HG03135 (cell line): ENCODE data around the gene OSBP2.

Experiments used
- ATAC-seq: cut with Tn5 transposase; IDR thresholded peaks from one replicate; pipeline ENCODE4 v1.9.1; 2021; ENCODE audit warnings: mild to moderate bottlenecking, moderate library complexity; ENCODE audit not compliant: unreplicated experiment

The OSBP2 gene

DNA sequence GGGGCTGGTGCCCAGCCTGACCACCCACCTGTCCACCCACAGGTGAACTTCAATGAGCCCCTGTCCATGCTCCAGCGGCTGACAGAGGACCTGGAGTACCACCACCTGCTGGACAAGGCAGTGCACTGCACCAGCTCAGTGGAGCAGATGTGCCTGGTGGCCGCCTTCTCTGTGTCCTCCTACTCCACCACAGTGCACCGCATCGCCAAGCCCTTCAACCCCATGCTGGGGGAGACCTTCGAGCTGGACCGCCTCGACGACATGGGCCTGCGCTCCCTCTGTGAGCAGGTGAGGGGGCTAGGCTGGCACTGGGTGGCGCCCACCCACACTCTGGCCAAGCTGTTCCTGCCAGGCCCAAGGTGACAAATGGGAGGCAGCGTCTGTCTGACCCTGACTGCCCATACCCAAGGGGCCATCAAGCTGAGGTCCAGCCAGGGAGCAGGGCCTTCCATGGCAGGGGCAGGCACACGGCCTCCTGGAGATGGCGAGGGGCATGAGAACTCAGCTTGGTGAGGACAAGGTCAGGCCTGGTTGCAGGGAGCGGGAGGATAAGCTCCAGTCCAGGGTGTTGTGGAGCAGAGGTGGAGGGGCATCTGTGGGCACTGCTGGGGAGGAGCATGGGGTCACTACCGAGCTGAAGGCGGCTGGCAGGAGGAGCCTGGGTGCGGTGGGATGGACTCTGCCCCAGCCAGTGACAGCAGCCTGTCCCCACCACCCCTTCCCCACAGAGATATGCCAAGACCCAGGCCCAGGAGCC, 196.2 kb downstream of the OSBP2 start:
- no peak for ATAC-seq

DNA sequence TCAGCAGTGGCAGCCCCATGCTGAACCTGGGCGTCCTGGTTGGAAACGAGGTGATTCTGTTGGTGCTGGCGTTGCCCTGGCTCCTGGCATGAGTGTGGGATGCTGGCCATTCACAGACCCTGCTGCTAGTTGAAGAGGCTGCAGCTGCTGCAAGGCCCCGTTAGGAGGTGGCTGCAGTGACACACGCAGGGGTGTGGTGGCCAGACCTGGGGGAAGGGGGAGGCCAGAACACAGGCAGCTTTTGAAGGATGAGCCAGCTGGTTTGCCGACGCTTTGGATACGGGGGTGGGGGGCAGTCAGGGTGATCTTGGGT, 196.7 kb downstream of the OSBP2 start:
- no peak for ATAC-seq

DNA sequence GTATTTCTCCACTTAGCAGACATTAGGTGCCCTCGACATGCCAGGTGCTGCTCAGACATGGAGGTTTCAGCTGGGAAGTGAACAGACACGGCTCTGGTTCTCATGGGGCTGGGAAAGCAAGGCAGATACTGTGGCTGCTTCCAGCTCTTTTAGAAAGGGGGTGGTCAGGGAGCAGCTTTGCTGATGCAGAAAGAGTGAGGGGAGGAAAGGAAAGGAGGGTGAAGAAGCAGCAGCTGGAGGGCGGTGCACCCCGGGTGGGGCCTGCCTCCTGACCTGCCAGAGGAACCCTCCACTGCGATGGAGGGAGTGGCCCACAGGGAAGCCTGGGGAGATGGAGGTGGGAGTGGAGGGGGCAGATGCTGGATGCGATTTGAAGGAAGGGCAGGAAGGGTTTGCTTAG, 197.1 kb downstream of the OSBP2 start:
- no peak for ATAC-seq

DNA sequence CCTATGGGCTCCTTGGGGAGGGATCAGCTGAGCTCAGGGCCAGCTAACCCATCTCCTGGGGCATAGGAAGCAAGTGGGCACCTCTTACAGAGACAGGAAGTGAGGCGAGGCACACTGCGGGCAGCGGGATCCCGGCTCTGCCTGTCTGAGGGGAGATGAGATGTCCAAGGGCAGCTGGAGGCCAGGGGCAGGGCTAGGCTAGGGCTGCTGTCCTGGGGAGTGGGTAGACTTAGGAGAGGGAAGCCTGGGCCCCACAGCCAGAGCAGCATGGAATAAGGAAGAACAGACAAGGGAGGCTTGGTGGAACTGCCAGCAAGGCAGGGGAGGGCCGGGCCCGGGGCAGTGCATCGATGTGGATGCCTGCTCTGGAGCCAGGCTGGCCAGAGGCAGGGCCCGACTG, 197.6 kb downstream of the OSBP2 start:
- ATAC-seq, result no peak

DNA sequence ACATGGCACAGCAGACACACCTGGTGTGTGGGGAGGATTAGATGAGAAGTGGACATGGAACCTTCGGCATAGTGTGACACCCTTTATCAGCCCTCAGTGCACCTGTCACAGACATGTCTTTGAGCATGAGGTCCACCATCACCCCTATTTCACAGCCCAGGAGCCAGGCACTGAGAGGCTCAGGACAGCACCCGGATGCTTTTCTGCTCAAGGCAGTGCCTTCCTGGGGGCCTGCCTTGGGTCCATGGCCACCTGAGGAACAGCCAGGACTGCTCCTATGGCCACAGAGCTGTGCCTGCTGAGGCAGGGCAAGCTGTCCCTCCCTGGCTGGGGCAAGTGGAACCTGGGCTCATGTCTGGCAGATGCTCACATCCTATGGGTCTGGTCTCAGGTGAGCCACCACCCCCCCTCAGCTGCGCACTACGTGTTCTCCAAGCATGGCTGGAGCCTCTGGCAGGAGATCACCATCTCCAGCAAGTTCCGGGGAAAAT, 198.1 kb downstream of the OSBP2 start:
- no peak for ATAC-seq

DNA sequence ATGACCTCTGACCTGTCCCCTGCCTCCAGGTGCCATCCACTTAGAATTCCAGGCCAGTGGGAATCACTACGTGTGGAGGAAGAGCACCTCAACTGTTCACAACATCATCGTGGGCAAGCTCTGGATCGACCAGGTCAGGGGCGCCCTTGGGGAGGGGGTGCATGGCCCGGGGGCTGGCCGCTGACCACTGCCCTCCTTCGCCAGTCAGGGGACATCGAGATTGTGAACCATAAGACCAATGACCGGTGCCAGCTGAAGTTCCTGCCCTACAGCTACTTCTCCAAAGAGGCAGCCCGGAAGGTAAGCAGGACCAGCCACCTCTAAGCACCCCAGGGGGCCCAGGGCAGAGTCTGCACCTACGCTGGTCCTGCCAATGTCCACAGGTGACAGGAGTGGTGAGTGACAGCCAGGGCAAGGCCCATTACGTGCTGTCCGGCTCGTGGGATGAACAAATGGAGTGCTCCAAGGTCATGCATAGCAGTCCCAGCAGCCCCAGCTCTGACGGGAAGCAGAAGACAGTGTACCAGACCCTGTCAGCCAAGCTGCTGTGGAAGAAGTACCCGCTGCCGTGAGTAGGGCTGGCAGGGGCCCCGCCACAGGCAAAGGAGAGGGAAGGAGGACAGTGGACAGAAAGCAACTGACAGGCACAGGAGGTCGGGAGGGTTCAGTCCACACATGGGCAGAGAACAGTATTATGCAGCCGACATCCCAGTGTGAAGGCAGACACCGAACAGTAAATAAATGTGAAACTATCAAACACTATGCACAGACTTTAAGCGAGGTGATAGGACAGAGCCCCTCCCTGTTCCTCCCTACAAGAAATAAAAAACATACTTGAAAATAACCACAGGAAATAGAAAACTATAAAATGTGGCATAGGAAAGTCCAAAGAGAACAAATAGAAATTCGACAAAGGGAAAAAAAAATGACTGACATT, 199.0 kb downstream of the OSBP2 start:
- no peak for ATAC-seq

DNA sequence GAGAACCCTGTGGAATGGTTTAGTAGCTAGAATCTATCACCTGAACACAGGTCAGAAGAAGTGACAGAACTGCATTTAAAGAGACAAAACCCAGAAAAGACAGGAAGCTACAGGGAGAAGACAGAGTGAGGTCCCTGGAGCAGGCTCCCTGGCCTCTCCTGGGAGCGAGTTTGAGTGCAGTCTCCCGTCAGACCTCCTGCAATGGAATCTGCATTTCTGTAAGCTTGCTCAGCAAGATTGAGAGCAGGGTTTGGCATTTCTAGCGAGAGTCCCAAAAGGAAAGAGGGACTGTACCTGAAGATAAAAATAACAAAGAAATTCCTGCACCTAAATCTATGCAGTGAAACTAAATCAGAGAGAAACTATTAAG, 199.7 kb downstream of the OSBP2 start:
- no peak for ATAC-seq

DNA sequence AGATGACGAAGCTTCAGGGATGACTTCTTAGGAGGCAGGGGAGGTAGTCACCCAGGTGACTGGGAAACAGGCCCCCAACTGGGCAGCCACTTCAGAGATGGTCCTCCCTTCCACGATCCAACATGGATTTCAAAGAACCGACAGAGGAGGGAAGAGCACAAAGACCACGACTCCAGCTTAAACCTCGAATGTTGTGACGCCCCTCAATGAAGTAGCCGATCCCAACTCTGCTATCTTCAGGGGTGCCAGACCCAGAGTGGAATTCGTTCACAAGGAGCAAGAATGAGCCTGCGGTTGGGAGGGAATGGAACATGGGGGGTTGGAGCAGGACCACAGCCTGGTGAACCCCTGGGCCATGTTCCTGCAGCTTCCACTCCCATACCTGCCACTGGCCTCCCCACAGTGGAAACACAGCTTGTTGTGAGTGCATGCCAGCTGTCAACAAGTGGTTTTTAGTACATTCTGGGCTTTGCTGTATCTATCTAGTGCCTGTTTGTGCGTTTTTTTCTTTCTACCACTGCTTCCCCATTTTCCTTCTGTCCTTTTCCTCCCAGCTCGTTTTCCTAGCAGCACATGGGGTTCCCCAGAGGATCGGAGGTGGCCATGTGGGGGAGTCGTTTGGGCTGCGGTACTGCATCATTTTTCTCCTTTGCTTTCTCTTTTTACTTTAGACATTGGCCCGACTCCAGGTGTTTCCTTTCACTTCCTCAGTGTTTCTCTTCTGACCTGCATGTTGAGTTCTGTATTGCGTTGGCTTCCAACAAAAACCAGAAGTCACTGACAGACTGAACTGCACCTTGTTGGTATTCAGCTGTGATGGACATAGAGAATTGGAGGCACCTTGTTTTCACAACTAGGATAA, 208.1 kb downstream of the OSBP2 start:
- ATAC-seq, result no peak

DNA sequence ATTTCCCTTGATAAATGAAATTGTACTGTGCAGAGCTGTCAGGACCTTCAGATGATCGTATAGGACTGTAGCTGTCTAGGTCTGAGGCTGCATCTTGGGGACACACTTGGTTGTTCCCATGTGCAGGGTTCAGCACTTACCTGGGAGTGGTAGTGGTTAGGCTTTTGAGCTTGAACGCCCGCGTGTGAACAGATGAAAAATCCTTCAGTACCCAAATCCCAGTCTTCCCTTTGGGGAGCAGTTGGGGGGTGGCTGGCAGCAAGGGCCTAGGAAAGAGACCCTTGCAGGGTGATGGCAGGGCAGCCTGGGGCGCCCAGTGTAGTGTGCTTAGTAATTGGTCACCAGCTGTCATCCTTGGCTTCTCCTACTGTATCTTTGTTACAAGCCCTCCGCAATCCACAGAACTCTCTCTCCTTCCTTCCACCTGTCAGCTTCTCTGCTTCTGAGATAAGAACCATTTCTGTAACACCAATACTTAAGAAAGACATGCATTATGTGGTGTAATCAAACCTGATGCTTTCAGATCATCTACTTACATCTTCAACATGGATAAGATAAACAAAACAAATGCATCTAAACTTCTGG, 209.3 kb downstream of the OSBP2 start:
- ATAC-seq, result no peak

DNA sequence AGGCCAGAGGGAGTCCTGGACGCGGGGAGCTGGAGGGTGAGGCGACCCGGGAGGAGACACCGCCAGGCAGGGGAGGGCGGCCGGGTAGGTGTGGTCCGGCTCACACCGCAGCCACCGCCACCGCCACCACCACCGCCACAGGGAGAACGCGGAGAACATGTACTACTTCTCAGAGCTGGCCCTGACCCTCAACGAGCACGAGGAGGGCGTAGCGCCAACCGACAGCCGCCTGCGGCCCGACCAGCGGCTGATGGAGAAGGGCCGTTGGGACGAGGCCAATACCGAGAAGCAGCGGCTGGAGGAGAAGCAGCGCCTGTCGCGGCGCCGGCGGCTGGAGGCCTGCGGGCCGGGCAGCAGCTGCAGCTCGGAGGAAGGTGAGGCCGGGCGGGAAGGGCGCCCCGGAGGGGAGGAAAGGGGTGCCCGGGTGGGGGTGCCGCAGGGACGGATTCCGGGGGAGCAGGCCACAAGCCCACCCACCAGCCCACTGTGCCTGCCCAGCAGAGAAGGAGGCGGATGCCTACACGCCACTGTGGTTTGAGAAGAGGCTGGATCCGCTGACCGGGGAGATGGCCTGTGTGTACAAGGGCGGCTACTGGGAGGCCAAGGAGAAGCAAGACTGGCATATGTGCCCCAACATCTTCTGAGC, 211.1 kb downstream of the OSBP2 start:
- no peak for ATAC-seq

DNA sequence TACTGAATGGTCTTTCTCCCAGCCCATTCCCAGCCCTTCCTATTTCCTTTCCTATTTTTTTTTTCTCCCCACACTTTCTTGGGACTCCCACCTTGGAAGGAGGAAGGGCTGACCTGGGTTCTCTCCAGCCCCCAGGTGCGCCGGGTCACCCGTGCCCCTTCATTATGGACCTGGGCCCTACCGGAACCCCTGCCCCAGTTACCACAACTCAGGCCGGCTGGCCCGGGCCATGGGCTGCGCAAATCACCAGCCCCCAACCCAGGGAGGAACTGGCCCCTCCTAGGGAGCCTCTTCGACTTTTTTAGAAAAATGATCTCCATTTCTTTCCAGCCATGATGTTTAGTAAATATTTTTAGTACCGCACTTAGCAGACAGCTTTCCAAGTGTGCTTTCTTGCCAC, 211.7 kb downstream of the OSBP2 start:
- ATAC-seq, result no peak

DNA sequence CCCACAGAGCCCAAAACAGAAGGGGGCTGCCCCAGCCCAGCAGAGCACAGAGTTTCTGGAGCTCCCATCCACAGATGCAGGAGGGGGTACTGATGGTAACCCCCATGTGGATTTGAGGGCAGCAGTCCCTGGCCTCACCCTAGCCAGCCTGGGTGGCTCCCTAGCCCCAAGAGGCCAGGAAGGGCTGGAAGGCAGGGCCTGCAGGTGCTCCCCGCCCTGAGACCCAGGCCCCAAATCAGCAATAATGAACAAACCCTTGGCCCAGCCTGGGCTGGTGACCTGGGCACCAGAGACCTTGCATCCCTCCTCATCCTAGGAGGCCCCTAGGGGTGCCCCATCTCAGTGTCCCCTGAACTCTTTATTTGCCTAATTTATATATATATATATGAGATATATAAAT, 212.3 kb downstream of the OSBP2 start:
- ATAC-seq, result no peak

DNA sequence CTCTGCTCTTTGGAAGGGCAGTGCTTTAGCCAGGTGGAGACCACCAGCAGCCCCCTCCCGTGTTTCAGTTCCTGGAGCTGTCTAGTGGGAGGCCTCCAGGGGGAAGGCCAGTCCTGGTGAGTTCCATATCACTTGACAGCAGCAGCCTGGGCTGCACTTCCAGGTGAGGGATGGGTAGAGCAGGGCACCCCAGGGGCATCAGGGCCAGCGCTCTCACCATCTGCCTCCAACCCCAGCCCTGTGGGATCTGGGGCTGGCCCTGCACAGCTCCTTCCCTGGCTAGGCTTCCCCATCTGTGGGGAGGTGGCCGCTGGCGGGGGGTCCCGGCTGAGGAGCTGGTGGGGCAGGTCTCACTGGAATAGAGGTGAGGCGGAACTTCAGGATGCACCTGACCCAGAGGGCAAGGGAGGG, 213.4 kb downstream of the OSBP2 start:
- no peak for ATAC-seq

DNA sequence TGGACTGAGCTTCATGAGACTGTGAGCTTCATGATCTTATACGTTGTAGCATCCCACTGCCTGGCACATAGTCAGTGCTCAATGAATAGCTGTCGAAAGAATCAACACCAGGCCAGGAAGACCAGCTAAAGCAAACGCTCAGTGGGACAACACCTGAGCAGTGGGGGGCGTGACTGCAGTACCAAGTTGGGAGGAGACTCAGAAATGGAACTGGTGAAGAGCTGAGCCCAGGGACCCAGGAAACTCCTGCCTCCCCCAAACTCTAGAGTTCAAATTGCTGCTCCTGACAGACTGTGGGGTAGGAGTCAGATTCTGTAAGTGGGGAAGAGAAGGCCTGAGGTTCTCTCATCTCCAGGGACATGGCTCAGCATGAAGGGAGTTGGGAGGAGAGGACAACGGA, 214.6 kb downstream of the OSBP2 start:
- no peak for ATAC-seq

DNA sequence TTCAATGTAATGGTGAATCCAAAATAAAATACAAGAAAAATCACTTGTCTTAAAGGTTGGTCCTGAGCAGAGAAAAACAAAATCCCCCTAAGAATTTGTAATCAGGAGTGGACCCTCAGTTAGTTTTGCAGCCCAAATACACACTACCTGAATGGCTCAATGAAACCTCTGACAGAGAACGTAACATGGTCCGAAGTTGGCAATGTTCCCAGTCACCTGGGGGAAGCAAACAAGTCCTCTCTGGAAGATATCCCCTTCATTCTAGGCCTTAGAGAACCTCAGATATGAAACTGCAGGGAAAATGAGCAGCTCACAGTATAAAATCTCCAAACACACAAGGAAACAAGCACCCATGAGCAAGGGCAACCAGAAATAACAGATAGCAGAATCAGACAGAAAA, 215.7 kb downstream of the OSBP2 start:
- ATAC-seq, result no peak

DNA sequence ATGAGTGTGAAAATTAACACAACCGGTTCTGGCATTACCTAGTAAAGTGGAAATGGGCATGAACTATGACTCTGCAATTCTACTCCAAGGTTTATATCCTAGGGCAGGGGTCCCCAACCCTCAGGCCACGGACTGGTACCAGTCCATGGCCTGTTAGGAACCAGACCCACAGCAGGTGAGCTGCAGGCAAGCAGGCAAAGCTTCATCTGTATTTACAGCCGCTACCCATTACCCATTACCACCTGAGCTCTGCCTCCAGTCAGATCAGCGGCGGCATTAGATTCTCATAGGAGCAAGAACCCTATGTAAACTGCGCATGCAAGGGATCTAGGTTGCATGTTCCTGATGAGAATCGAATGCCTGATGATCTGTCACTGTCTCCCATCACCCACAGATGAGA, 224.1 kb downstream of the OSBP2 start:
- ATAC-seq, result no peak

DNA sequence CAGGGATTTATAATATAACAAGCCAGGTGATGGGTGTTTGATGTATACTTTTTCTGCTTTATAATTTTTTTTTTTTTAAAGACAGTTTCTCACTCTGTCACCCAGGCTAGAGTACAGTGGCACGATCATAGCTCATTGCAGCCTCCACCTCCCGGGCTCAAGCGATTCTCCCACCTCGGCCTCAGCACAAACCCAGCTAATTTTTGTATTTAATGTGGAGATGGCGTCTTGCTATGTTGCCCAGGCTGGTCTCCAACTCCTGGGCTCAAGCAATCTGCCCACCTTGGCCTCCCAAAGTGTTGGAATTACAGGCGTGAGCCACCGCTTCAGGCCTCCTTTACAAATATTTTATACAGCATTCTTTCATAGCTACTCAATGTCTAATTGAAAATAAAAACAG, 225.3 kb downstream of the OSBP2 start:
- ATAC-seq, result no peak

DNA sequence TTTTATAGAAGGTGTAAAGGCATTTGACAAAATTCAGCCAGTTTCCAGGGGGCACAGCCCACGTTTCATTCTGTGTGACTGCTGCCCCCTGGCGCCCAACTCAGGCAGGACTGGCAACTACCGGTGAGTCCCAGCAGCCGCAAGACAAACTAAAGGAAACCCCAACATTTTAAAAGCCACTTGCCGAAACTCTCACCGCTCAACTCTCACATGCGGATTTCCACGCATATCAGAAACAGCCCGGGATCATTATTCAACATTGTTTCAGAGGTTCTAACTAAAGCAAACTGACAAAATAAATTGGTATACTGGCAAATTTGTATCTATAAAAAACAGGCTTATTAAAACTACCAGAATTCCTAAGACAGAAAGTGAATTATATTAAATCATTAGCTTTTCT, 225.7 kb downstream of the OSBP2 start:
- ATAC-seq, result no peak

DNA sequence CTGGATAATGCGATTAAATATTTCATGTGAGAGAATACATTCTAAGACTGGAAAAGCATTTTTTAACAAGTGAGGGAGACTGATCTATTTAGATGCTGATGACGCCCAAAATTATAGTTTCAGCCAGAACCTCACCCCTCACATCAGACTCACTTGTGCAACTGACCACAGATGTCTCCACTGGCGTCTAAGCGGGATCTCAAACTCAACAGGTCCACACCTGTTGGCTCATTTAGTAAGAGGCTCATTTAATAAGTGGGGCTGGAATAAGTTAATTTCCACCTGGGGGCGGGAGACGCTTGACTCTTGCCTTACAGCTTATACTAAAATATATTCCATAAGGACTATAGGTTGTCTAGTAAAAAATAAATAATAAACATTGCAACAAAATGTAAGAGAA, 226.4 kb downstream of the OSBP2 start:
- no peak for ATAC-seq

DNA sequence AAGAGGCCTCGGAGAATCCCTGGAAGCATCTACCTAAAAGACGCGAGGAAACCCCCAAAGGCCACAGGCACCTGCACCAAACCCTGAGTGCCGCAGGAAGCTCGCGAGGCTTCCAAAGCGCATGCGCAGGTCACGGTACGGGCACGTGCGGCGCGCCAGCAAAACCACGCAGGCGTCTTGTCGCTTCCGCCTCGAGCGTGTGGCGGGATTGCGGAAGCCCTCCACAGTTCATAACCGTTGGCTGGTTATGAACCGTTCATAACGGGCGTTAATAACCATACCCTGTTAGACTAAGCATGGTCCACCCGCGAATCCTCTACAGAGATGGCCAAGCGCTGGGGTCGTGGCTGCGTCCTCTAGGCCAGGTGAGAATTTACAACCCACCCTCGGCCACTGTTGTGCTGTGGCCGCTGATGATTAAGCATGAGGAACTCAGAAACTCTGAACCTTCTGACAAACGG, 227.5 kb downstream of the OSBP2 start:
- no peak for ATAC-seq
